Skeletal muscle cell (primary cell): Measurements from ENCODE around the gene FOXI3.

Experiments used
- DNase-seq: peaks from one replicate; pipeline ENCODE4 v3.0.0-alpha.2; 2010; ENCODE audit warnings: low read depth
- H3K4me3 ChIP-seq: 2 replicates; pipeline ENCODE4 v1.5.1; 2011; ENCODE audit warnings: low read depth, mild to moderate bottlenecking, control low read depth, low read length, moderate library complexity

Gene FOXI3

DNA sequence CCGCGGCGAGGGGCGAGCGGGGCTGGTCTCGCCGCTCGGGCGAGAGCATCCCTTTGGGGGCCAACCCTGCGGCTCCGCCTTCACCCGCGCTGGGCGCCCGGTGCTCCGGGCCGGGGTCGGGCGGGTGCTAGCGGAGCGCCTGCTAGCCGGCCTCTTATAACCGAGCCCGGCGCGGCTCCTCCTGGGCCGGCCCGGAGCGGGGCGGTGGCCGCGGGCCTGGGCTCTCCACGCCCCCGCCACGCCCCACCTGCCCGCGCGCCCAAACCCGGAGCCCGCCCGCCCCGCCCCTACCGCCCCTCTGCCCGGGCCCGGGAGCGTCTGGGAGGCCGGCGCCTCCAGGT lies at the start of gene FOXI3:
TSS of gene FOXI3 (minus strand) at position 129 of the 341 bp plus-strand sequence. CDS start 158 bp downstream, outside the sequence.
- H3K4me3 ChIP-seq, result no peak within 1 kb of the TSS
- DNase-seq, result no peak

GRCh38 chr2:88500691-88501090 lies 48.2 kb upstream of the FOXI3 start:
- DNase-seq, result no peak
- H3K4me3 ChIP-seq, result no peak overlapping the region

DNA sequence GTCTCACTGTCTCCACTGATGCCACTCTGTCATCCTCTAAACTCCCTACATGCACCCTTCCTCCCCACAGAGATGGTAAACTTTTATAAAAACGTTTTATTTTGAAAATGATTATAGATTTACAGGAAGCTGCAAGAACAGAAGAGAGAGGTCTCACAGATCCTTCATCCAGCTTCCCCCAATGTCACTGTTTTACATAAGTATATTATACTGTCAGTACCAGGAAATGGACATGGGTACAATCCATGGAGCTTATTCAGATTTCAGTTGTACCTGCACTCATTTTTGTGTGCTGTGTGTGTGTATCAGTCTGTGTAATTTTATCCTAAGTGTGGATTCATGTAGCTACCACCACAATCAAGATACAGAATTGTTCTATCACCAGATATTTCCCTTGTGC lies 46.7 kb upstream of the FOXI3 start:
- H3K4me3 ChIP-seq, result no peak overlapping the region
- no peak for DNase-seq

- DNase-seq, result no peak
These were observed 41.0 kb upstream of the FOXI3 start for GRCh38 chr2:88493481-88493880.

DNA sequence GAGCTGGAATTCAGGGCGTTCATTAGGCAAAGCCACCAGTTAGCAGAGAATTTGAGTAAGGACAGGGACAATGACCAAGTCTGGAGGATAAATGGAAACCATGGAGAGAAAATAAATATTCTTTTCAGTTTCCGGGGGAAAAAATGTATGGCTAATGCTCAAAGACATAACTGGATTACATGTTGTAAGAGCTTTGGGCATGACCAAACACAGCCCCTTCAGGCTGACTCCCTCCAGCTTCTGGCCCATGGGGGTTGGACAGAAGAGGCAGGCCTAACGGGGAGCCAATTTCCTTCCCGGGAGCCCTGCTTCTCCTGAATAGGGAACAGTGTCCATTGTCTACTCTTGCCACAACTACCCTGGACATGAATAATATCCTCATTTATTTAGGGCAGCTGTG lies 39.5 kb upstream of the FOXI3 start:
- H3K4me3 ChIP-seq, result no peak overlapping the region
- DNase-seq, result no peak

More at GRCh38 chr2:88493481-88493880, 41.0 kb upstream of the FOXI3 start:
- no peak overlapping the region for H3K4me3 ChIP-seq

- H3K4me3 ChIP-seq, result no peak overlapping the region
- DNase-seq, result no peak
These were observed 36.7 kb upstream of the FOXI3 start for GRCh38 chr2:88489181-88489580.

- no peak for DNase-seq
- H3K4me3 ChIP-seq, result no peak overlapping the region
These were observed 30.7 kb upstream of the FOXI3 start for GRCh38 chr2:88483200-88483599.

- peak; percentile 6 for DNase-seq
- no peak overlapping the region for H3K4me3 ChIP-seq
These were observed 29.3 kb upstream of the FOXI3 start for GRCh38 chr2:88481691-88482336.

- DNase-seq, result no peak
- H3K4me3 ChIP-seq, result no peak overlapping the region
These were observed 20.3 kb upstream of the FOXI3 start for GRCh38 chr2:88472811-88473210.

- H3K4me3 ChIP-seq, result no peak overlapping the region
- DNase-seq, result no peak
These were observed 18.8 kb upstream of the FOXI3 start for GRCh38 chr2:88471083-88471942.

DNA sequence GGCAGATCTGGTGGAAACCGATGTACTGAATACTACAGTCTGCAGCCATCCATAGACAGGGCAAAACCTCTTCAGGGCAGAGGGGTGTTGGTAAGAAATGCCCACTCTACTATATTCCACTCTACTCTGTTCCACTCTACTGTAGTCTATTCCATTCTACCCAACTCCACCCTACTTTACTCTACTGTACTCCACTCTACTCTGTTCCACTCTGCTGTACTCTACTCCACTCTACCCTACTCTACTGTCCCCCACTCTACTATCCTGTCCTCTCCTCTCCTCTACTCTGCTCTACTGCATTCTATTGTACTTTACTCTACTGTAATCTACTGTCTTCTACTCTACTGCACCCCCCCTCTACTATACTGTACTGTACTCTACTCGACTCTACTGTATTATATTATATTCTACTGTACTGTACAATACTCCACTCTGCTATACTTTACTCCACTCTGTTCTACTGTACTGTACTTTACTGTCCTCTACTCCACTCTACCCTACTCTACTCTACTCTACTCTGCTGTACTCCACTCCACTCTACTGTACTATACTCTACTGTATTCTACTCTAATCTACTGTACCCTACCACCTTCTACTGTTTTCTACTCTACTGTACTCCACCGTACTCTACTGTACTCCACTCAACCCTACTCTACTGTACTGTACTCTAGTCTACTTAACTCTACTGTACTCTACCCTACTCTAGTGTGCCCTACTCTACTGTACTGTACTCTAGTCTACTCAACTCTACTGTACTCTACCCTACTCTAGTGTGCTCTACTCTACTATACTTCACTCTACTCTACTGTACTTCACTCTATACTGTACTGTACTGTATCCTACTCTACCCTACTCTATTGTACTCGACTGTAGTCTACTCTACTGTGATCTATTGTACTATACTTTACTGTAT lies 17.0 kb upstream of the FOXI3 start:
- no peak overlapping the region for H3K4me3 ChIP-seq
- DNase-seq, result no peak

GRCh38 chr2:88464153-88464552 lies 11.7 kb upstream of the FOXI3 start:
- DNase-seq, result no peak
- H3K4me3 ChIP-seq, result no peak overlapping the region

- DNase-seq, result no peak
- no peak overlapping the region for H3K4me3 ChIP-seq
These were observed 6.1 kb upstream of the FOXI3 start for GRCh38 chr2:88458633-88459032.

GRCh38 chr2:88452980-88453582 lies 588 bp upstream of the FOXI3 start:
- H3K4me3 ChIP-seq, result no peak overlapping the region
- no peak for DNase-seq

DNA sequence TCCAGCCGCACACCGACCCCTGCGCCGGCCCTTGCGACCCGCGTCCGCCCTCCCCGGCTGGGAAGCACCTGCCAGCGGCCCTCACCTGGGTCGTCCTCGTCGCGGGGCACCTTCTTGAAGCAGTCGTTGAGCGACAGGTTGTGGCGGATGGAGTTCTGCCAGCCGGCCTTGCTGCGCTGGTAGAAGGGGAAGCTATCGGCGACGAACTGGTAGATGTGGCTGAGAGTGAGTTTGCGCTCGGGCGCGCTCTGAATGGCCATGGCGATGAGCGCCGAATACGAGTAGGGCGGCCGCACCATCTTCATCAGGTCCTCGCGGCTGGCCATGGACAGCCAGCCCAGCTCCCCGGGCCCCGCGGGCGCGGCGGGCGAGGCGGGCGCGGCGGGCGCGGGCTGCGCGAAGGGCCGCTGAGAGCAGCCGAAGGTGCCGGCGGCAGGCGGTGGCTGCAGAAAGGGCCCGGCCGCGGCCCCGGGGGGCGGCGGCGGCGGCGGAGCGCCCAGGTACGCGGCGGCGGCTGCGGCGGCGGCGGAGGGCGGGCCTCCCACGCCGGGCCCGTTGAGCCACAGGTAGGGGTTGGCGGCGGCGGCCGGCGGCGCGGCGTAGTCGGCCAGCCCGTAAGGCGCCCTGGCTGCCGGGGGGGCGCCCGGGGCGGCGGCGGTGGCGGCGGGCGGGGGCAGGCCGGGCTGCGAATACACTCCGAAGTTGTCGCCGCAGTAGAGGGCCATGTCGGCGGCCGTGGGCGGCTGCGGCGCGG lies 505 bp downstream of the FOXI3 start:
- no peak overlapping the region for H3K4me3 ChIP-seq
- DNase-seq, result no peak

- H3K4me3 ChIP-seq, result no peak overlapping the region
These were observed 1.3 kb downstream of the FOXI3 start for GRCh38 chr2:88450925-88451810.

GRCh38 chr2:88450186-88450585 lies 2.3 kb downstream of the FOXI3 start:
- H3K4me3 ChIP-seq, result no peak overlapping the region

More at GRCh38 chr2:88450925-88451810, 1.3 kb downstream of the FOXI3 start:
- no peak for DNase-seq

DNA sequence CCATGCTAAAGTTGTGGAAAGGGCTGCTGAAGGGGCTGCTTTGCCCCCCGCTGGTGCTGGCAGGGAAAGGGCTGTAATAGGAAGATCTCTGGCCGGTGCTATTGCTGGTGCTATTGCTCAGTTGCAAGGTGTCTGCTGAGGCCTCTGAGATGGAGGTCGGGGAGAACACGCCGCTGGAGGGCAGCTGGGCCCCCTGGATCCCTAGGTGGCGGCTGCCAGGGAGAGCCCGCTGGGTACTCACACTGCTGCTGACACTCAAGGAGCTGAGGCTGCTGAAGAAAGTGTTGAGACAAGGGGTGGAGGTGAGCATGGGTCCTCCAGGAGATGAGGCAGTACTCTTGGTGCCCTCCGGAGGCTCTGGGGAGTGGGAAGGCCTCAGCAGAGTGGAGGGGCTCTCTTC lies 4.2 kb downstream of the FOXI3 start:
- no peak for DNase-seq
- no peak overlapping the region for H3K4me3 ChIP-seq

More at GRCh38 chr2:88450186-88450585, 2.3 kb downstream of the FOXI3 start:
- DNase-seq, result no peak
